Mucosa of stomach (tissue), 1 donor: ENCODE results near the gene BGLAP.
A peak's percentile ranks its signal among the peaks of the same experiment; 100 is the strongest.
"Not testable (repeated sequence)": the region's sequence is repeated elsewhere in the genome, so short reads cannot be mapped to it uniquely, and the experiment has no call there.

Source experiments
- H3K27me3 ChIP-seq: one replicate; pipeline ENCODE4 v1.7.0; 2013; ENCODE audit warnings: mild to moderate bottlenecking, low read length; ENCODE audit not compliant: control insufficient read depth, insufficient read depth
- H3K36me3 ChIP-seq: one replicate; pipeline ENCODE4 v1.7.0; 2013; ENCODE audit warnings: low read length; ENCODE audit not compliant: control insufficient read depth, insufficient read depth
- H3K4me1 ChIP-seq: one replicate; pipeline ENCODE4 v1.7.0; 2013; ENCODE audit warnings: mild to moderate bottlenecking, low read length; ENCODE audit not compliant: control insufficient read depth, insufficient read depth
- H3K4me3 ChIP-seq: one replicate; pipeline ENCODE4 v1.7.0; 2013; ENCODE audit warnings: low read length
- H3K9ac ChIP-seq: one replicate; pipeline ENCODE4 v1.7.0; 2013; ENCODE audit warnings: mild to moderate bottlenecking, low read length, moderate library complexity
- H3K9me3 ChIP-seq: one replicate; pipeline ENCODE4 v1.7.0; 2013; ENCODE audit warnings: mild to moderate bottlenecking, low read length, moderate library complexity; ENCODE audit not compliant: control insufficient read depth
- donor health status: Pancreatic carcinoma.

Gene BGLAP

GRCh38 chr1:156212833-156213643 is 28.9 kb upstream of the BGLAP start, which contains the start of gene PMF1:
Gene PMF1, plus strand, starts transcription at chr1:156213007. Its CDS starts 9 bp downstream, at chr1:156213016.
- H3K4me3 ChIP-seq, result peak within 1 kb of the TSS; percentile 95
- H3K9ac ChIP-seq, result peak within 1 kb of the TSS; percentile 86
- no peaks in the 10 kb centered on the region for H3K27me3 ChIP-seq
- H3K36me3 ChIP-seq, result no peaks in the 10 kb centered on the region
- H3K9me3 ChIP-seq, result no peaks in the 10 kb centered on the region
- peaks cover 18% of the 10 kb centered on the region for H3K4me1 ChIP-seq

DNA sequence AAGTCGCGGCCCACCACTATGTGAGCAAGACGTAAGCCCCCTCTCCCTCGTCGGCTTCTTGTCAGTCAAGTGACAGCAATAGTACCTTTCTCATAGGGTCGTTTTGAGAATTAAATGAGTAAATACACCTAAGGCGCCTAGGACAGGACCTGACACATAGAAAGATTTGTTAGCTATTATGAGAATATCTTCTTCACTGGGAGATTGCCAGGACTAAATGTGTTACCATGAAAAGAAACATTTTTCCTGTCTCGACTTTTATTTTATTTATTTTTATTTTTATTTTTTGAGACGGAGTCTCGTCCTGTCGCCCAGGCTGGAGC is 28.4 kb upstream of the BGLAP start:
- Histone ChIP-seq H3K4me3 (peak overlapping the region; percentile 95), H3K4me1 (peaks cover 18% of the 10 kb centered on the region), H3K27me3 (no peaks in the 10 kb centered on the region), H3K9ac (peak overlapping the region; percentile 86), H3K36me3 (no peaks in the 10 kb centered on the region), H3K9me3 (no peaks in the 10 kb centered on the region)

DNA sequence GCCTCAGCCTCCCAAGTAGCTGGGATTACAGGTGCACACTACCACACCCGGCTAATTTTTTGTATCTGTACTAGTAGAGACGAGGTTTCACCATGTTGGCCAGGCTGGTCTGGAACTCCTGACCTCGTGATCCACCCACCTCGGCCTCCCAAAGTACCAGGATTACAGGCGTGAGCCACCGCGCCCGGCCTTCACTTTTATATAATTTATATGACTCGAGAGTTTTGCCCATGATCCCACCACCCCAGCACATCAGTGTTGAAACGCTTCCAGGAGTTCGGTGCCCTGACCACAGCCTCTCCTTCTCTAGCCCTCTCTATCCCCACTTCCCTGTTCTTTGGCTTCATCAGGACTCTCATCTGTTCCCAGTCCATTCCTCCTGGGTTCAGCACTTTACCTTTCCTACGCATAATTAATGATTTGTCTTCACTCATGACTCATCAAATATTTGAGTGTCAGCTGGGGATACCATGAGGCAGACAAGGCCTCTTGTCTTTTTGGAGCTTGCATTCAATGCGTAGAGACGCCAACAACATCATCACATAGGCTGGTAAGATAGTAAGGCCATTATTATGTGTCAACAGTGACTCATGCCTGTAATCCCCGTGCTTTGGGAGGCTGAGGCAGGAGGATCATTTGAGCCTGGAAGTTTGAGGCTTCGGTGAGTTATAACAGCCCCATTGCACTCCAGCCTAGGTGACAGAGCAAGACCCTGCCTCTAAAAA is 27.8 kb upstream of the BGLAP start:
- Histone ChIP-seq H3K9me3 (no peaks in the 10 kb centered on the region), H3K4me1 (peaks cover 18% of the 10 kb centered on the region), H3K9ac (peak overlapping the region; percentile 86), H3K27me3 (no peaks in the 10 kb centered on the region), H3K4me3 (no peak overlapping the region), H3K36me3 (no peaks in the 10 kb centered on the region)

GRCh38 chr1:156216361-156217086 is 25.5 kb upstream of the BGLAP start:
- not testable (repeated sequence) for H3K9ac ChIP-seq, H3K36me3 ChIP-seq, H3K27me3 ChIP-seq, H3K4me3 ChIP-seq, H3K9me3 ChIP-seq
- peaks cover 18% of the 10 kb centered on the region for H3K4me1 ChIP-seq

DNA sequence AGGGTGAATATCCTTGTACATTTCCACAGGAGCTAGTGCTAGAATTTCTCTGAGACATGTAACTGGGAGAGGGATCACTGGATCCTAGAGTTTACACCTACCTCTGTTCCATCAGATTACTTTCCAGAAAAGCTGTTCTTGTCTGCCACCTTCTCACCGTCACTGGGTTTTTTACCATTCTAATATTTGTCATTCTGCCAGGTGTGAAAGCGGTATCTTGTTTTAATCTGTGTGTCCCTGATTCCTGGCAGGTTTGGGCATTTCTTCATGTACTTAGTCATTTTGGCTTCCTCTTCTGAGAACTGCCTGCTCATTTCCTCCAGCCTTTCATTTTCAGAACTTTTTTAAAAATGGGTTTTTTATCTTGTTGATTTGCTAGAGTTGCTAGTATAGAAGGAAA is 24.1 kb upstream of the BGLAP start:
- Histone ChIP-seq H3K27me3 (no peaks in the 10 kb centered on the region), H3K9me3 (no peaks in the 10 kb centered on the region), H3K4me1 (peaks cover 11% of the 10 kb centered on the region), H3K36me3 (peaks cover 5% of the 10 kb centered on the region), H3K9ac (no peak overlapping the region), H3K4me3 (no peak overlapping the region)

- Histone ChIP-seq H3K27me3 (no peaks in the 10 kb centered on the region), H3K4me1 (peaks cover 5% of the 10 kb centered on the region), H3K36me3 (peaks cover 5% of the 10 kb centered on the region), H3K4me3 (no peak overlapping the region), H3K9me3 (no peaks in the 10 kb centered on the region), H3K9ac (no peak overlapping the region)
Observed at GRCh38 chr1:156220226-156220625, 21.8 kb upstream of the BGLAP start.

- Histone ChIP-seq H3K4me1 (peaks cover 6% of the 10 kb centered on the region), H3K36me3 (peaks cover 5% of the 10 kb centered on the region), H3K27me3 (no peaks in the 10 kb centered on the region), H3K4me3 (no peak overlapping the region), H3K9ac (no peak overlapping the region), H3K9me3 (no peaks in the 10 kb centered on the region)
Observed at GRCh38 chr1:156221986-156222692, 19.8 kb upstream of the BGLAP start.

- no peaks in the 10 kb centered on the region for H3K27me3 ChIP-seq
- H3K36me3 ChIP-seq, result peaks cover 5% of the 10 kb centered on the region
- H3K4me1 ChIP-seq, result peaks cover 6% of the 10 kb centered on the region
- no peak overlapping the region for H3K4me3 ChIP-seq
- no peaks in the 10 kb centered on the region for H3K9me3 ChIP-seq
- no peak overlapping the region for H3K9ac ChIP-seq
Observed at GRCh38 chr1:156225677-156226014, 16.3 kb upstream of the BGLAP start.

DNA sequence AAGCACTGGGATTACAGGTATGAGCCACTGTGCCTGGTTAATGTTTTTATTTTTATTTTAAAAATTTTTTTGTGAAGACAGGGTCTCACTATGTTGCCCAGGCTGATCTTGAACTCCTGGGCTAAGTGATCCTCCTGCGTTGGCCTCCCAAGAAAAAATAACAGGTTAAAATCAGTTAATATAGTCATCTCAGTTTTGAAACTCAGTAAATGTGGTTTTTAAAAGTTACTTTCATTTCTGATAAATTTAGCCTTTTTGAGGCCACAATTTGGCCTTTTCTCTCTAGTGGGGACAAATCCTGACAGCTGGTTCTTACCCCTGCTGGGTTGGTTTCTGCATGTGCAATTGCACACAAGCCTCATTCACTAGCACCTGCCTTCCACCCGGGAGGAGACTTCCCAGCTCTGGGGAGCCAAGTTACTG is 15.9 kb upstream of the BGLAP start:
- peaks cover 6% of the 10 kb centered on the region for H3K4me1 ChIP-seq
- no peak overlapping the region for H3K4me3 ChIP-seq
- H3K27me3 ChIP-seq, result no peaks in the 10 kb centered on the region
- no peaks in the 10 kb centered on the region for H3K9me3 ChIP-seq
- no peak overlapping the region for H3K9ac ChIP-seq
- H3K36me3 ChIP-seq, result peaks cover 2% of the 10 kb centered on the region

- no peaks in the 10 kb centered on the region for H3K36me3 ChIP-seq
- no peaks in the 10 kb centered on the region for H3K27me3 ChIP-seq
- H3K9ac ChIP-seq, result no peak overlapping the region
- H3K4me1 ChIP-seq, result peaks cover 6% of the 10 kb centered on the region
- H3K4me3 ChIP-seq, result no peak overlapping the region
- H3K9me3 ChIP-seq, result no peaks in the 10 kb centered on the region
Observed at GRCh38 chr1:156226782-156227181, 15.2 kb upstream of the BGLAP start.

DNA sequence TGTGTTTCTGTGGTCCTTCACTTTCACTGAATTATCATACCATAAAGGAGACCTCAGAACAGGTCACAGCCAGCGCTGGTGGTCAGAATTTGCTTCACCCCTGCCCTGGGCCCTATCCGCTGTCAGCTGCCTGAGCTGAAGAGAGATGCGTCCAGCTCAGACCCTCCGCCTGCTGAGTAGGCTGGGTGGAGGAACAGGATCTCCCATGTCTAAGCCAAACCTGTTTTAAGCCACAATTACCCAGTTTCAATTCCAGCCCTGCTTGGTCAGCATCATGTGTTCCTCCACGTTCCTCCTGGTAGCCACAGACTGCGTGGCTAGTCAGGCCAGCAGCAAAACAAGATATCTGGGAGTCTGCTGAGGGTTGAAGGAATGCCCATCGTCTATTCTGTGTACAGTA is 13.5 kb upstream of the BGLAP start:
- Histone ChIP-seq H3K9me3 (no peaks in the 10 kb centered on the region), H3K9ac (no peak overlapping the region), H3K4me3 (no peak overlapping the region), H3K36me3 (no peaks in the 10 kb centered on the region), H3K27me3 (no peaks in the 10 kb centered on the region), H3K4me1 (peaks cover 6% of the 10 kb centered on the region)
